ENCODE measurements around the gene TRAPPC13.

GRCh38 chr5:65624571-65625555 is at the start of gene TRAPPC13, which contains the start of gene SHLD3:
- TF ChIP-seq CTCF (IDR thresholded peaks at IDR 0.05; ENCODE audit: borderline replicate concordance, extremely low read depth, low read length, poor library complexity, severe bottlenecking) (no peak), EZH2 (IDR thresholded peaks at IDR 0.05; ENCODE audit: borderline replicate concordance, low read depth, low read length, severe bottlenecking) (no peak)
